Hematopoietic multipotent progenitor cell treated with erythropoietin and hydrocortisone succinate and interleukin-3 and kit ligand, for 6 days (in vitro differentiated cells): ENCODE data around the gene MUC5B.

Experiments used
- DNase-seq: peaks from one replicate; pipeline ENCODE4 v3.0.0-alpha.2; 2015

The MUC5B gene

DNA sequence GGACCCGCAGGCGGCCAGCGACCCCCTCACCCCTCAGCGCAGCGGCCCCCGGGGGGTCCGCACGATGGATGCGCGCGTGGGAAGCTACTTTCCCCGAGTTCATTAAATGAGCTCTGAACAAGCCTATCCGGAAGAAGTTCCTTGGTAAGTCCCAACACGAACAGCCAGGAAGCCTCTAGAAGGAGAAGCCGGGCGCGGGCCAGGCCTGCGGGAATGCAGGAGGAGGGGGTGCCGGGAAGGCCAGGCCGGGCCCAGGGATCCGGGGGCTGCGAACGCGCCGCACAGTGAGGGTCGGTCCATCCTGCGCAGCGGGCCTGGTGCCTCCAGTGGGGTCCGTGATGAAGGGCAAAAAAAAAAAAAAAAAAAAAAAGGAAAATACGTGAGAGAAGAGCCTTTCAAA lies 49.7 kb downstream of the MUC5B start:
- no peak for DNase-seq

- DNase-seq: no peak
Observed at GRCh38 chr11:1274501-1274900, 51.6 kb downstream of the MUC5B start.

DNA sequence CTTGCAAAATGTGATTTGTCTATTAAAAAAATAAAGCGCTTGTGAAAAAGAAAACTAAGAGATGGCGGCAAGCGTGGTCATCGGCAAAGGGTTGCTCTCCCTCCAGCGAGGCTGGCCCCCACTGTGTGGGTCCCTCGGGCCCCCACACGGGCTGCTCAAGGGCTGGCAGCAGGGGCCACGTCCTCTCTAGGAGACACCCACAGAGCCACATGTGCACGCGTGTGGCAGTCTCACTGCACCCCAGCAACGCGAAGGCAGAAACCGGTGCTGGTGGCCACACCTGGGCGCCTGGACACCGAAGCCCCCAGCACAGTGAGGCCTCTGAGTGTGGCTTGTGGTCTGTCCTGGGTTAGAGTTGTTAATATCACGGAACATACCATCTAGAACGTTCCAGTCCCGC lies 52.2 kb downstream of the MUC5B start:
- no peak for DNase-seq

DNA sequence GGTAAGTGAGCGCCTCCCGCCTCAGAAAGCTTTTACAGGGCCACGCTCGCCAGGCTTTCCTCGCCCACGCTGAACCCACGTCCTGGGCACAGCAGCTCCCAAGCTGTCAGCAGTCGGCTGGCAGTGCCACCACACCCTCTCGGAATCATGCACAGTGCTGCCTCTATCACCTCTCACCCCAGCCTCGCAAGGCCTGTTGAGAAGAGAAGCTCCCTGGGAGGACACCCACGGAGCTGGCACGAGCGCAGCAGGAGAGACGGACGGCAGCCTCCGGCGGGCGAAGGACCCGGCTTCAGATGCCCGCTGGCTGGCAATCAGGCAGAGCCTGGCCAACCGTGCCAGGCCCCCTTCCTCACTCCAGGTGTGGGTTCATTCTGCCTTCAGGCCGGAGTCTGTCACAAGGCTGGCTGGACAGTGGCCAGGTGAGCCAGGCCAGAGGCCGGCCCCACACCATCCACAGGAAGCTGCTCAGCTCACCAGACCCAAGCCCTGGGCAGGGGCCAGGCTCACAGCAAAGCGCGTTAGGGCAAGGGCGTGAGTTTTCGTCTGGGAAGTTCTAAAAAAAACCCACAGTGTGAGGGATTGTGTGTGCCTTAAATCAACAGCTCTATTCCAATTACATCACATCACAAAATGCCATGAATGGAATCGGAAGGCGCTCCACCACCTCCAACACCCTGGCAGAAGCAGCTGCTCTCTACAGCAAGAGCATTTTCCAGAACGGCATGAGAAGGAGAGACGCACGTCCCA lies 53.4 kb downstream of the MUC5B start:
- no peak for DNase-seq

GRCh38 chr11:1276866-1277615 lies 54.2 kb downstream of the MUC5B start:
- no peak for DNase-seq

GRCh38 chr11:1277936-1278512 lies 55.2 kb downstream of the MUC5B start:
- DNase-seq: peak; percentile 49

DNA sequence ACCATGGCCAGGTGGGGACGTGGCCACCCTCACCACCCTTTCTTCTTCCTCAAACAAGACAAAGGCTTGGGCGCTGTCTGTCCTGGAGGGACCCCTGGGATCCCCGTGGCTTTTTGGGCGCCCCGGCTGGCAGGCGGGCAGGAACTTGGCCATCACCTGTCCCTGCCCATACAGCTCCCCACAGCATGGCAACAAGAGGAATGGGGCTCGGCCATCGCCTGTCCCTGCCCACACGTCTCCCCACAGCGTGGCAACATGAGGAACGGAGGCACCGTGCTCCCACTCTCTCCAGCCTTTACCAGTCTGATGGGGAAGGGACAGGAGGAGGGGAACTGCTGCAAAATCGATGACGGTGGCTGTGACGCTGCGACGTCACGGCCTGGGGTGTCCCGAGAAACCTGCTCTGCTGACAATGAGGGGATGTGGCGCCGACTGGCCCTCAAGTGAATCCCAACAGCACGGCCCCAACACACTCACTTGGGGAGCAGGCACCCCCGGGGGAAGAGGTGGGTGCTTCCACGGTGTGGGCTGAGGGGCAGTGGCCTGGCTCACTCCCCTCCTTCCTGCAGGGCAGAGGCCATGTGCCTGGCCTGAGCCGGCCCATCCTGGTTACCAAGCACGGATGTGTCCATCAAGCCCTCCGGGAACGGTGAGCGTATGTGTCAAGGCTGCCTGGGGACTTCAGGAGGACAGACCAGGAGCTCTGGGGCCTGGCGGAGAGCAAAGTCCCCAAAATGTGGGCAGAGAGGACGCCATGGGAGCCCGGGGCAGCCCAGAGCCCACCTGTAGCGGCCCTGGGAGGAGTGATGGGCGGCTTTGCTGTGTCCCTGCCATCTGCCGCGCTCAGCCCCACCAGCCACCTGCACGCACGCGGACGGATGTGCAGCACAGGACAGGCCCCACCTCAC lies 56.2 kb downstream of the MUC5B start:
- DNase-seq: no peak

GRCh38 chr11:1279674-1280055 lies 56.8 kb downstream of the MUC5B start:
- no peak for DNase-seq

DNA sequence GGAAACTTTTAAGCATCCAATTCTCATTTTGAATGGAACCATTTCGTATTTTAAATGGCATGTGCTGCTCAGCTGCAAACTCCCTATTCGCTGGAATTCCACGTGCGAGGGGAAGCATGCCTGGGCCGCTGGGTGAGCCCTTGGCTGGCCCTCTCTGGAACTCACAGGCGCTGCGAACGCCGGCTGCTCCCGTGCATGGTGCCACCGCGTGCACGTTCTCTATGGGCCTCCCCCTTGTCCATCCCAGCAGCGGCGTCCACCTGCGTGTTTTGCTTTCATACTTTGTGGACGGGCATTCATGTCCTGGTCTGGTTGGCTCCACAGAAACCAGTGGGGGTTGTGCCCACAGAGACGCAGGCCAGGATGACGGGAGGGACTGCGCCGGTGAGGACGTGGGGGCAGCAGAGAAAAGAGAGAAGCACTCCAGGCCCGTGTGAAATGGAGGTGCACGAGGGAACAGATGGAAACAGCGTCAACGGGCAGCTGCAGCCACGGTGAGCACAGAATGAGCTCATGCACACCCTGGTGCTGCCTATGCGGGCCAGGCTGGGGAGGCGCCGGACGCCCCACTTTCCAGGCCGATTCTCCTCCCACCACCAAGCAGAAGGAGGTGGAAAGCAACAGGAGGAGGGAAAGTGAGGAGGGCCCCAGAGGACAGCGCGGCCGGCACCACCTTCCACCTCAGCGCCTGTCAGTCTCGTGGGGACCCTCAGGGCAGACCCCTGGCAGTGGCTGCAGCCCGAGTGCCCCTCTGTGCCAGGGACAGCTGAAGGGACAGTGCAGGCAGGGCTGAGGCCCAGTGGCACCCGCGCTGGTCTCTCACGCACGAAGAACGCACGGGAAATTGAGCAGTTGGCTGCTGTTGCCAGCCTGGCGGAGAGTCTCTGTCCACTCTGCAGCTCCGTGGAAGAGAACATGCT lies 57.5 kb downstream of the MUC5B start:
- DNase-seq: no peak

- no peak for DNase-seq
Observed at GRCh38 chr11:1281326-1281973, 58.6 kb downstream of the MUC5B start.

GRCh38 chr11:1281974-1282365 lies 59.1 kb downstream of the MUC5B start:
- DNase-seq: no peak

- no peak for DNase-seq
Observed at GRCh38 chr11:1283091-1283511, 60.2 kb downstream of the MUC5B start.

- no peak for DNase-seq
Observed at GRCh38 chr11:1283906-1284305, 61.0 kb downstream of the MUC5B start.

GRCh38 chr11:1285316-1285744 lies 62.5 kb downstream of the MUC5B start:
- no peak for DNase-seq

- no peak for DNase-seq
Observed at GRCh38 chr11:1285876-1286275, 63.0 kb downstream of the MUC5B start.

GRCh38 chr11:1287928-1288327 lies 65.1 kb downstream of the MUC5B start:
- no peak for DNase-seq

GRCh38 chr11:1288426-1289151 lies 65.7 kb downstream of the MUC5B start:
- no peak for DNase-seq

DNA sequence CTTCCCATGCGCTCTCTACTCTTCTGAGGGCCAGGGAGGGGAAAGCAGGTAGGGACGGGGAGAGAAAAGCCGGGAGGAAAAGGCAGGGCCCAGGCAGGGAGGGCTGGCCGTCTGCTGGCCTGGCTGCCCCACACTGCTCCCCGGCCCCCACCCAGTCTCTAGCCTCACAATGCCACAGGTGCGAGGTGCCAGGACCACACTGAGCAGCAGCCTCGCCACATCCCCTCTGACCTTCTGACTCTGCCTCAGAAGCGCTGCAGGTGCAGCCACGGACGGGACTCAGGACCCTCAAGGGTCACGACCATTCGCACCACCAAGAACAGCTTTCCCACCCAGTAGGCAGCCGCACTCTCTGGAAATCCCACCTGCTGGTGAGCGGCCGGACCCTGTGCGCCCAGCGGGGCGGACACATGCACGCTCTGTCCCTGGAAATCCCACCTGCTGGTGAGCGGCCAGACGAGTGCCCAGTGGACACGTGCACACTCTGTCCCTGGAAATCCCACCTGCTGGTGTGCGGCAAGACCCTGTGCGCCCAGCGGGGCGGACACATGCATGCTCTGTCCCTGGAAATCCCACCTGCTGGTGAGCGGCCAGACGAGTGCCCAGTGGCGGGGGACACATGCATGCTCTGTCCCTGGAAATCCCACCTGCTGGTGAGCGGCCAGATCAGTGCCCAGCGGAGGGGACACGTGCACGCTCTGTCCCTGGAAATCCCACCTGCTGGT lies 66.5 kb downstream of the MUC5B start:
- DNase-seq: no peak

- no peak for DNase-seq
Observed at GRCh38 chr11:1290052-1291040, 67.5 kb downstream of the MUC5B start.
